CD14-positive monocyte (primary cell): ENCODE data around the gene ANGEL2. TPM values are rescaled to one million over a fixed set of nuclear protein-coding genes. Genes with fewer than 3 reads are reported as not detected.

Source experiments
- DNase-seq, 3 donors: peaks; one replicate each; pipeline ENCODE4 v3.0.0-alpha.2; 2011 to 2022
- H2AFZ ChIP-seq: 2 replicates; pipeline ENCODE4 v1.6.0; 2012; ENCODE audit warnings: mild to moderate bottlenecking, low read depth, low read length, inconsistent platforms; ENCODE audit not compliant: insufficient read depth, poor library complexity, severe bottlenecking
- H3K27ac ChIP-seq, 2 donors: 1 replicate in 1 of 2; 2 replicates in 1 of 2; pipeline ENCODE4 v1.5.1; 2012 to 2013; ENCODE audit warnings: low read length in 2 of 2, control low read depth in 1 of 2, inconsistent platforms in 1 of 2, low read depth in 1 of 2, mild to moderate bottlenecking in 1 of 2
- H3K27me3 ChIP-seq, 2 donors: one replicate each; pipeline versions ENCODE4 v1.6.0 to v1.6.1; 2011 to 2013; ENCODE audit warnings: low read length in 2 of 2; ENCODE audit not compliant: control insufficient read depth in 2 of 2, insufficient read depth in 2 of 2
- H3K36me3 ChIP-seq, 2 donors: replicated peaks in 1 of 2; 1 replicate in 1 of 2; 2 replicates in 1 of 2; pipeline versions ENCODE4 v1.5.1 to v1.6.1; 2012 to 2013; ENCODE audit warnings: low read length in 2 of 2, control low read depth in 1 of 2, inconsistent platforms in 1 of 2, mild to moderate bottlenecking in 1 of 2; ENCODE audit not compliant: insufficient read depth in 2 of 2, control insufficient read depth in 1 of 2
- H3K4me1 ChIP-seq, 2 donors: 1 replicate in 1 of 2; 2 replicates in 1 of 2; pipeline versions ENCODE4 v1.5.1 to v1.6.1; 2012 to 2013; ENCODE audit warnings: low read length in 2 of 2, control low read depth in 1 of 2, inconsistent platforms in 1 of 2, mild to moderate bottlenecking in 1 of 2, moderate library complexity in 1 of 2; ENCODE audit not compliant: insufficient read depth in 2 of 2, control insufficient read depth in 1 of 2
- H3K4me2 ChIP-seq: replicated peaks from 2 replicates; pipeline ENCODE3; 2012; ENCODE audit warnings: low read length, moderate library complexity, mild to moderate bottlenecking; ENCODE audit not compliant: poor library complexity, severe bottlenecking; ENCODE audit errors: extremely low read depth
- H3K4me3 ChIP-seq, 3 experiments: fragments of 200-600 bp in 1 of 3; sonication (generic) in 1 of 3; replicated peaks in 1 of 3; 1 replicate in 2 of 3; 2 replicates in 1 of 3; pipeline ENCODE4 v1.5.1; 2011 to 2013; ENCODE audit warnings: low read length in 3 of 3, mild to moderate bottlenecking in 3 of 3, control low read depth in 2 of 3, low read depth in 2 of 3, inconsistent platforms in 1 of 3, moderate library complexity in 1 of 3
- H3K79me2 ChIP-seq: 2 replicates; pipeline ENCODE4 v1.6.0; 2012; ENCODE audit warnings: mild to moderate bottlenecking, control low read depth, inconsistent platforms, low read length, moderate library complexity; ENCODE audit not compliant: insufficient read depth
- H3K9ac ChIP-seq: 2 replicates; pipeline ENCODE4 v1.6.0; 2017; ENCODE audit warnings: low read length, mild to moderate bottlenecking; ENCODE audit not compliant: insufficient read depth, poor library complexity, severe bottlenecking
- H3K9me3 ChIP-seq, 2 donors: replicated peaks in 1 of 2; 1 replicate in 1 of 2; 2 replicates in 1 of 2; pipeline versions ENCODE4 v1.5.1 to v1.6.1; 2012 to 2013; ENCODE audit warnings: low read length in 2 of 2, control low read depth in 1 of 2; ENCODE audit not compliant: control insufficient read depth in 1 of 2, insufficient read depth in 1 of 2
- H4K20me1 ChIP-seq: 2 replicates; pipeline ENCODE4 v1.6.0; 2012; ENCODE audit warnings: mild to moderate bottlenecking, low read length, control low read depth, moderate library complexity; ENCODE audit not compliant: insufficient read depth
- H3K27ac Mint-ChIP-seq, 7 donors: one replicate each; pipeline ENCODE4 v1.8.0; 2020; ENCODE audit warnings: mild to moderate bottlenecking in 7 of 7, mixed read lengths in 7 of 7, moderate library complexity in 6 of 7, inconsistent platforms in 2 of 7
- H3K27me3 Mint-ChIP-seq, 3 donors: one replicate each; pipeline ENCODE4 v1.8.0; 2021 to 2022; ENCODE audit warnings: low read depth in 3 of 3, mild to moderate bottlenecking in 3 of 3, mixed read lengths in 3 of 3, moderate library complexity in 3 of 3, inconsistent platforms in 1 of 3
- H3K36me3 Mint-ChIP-seq, 2 donors: one replicate each; pipeline ENCODE4 v1.8.0; 2020; ENCODE audit warnings: mixed read lengths in 2 of 2, inconsistent platforms in 1 of 2, mild to moderate bottlenecking in 1 of 2
- H3K4me1 Mint-ChIP-seq: one replicate; pipeline ENCODE4 v1.8.0; 2020; ENCODE audit warnings: mild to moderate bottlenecking, mixed read lengths
- H3K4me3 Mint-ChIP-seq, 2 donors: one replicate each; pipeline ENCODE4 v1.8.0; 2020; ENCODE audit warnings: mild to moderate bottlenecking in 2 of 2, mixed read lengths in 2 of 2, moderate library complexity in 1 of 2
- H3K9me3 Mint-ChIP-seq, 7 donors: one replicate each; pipeline ENCODE4 v1.8.0; 2020 to 2022; ENCODE audit warnings: mixed read lengths in 7 of 7, mild to moderate bottlenecking in 6 of 7, moderate library complexity in 6 of 7, inconsistent platforms in 2 of 7
- WGBS: methylation state at CpG from one replicate; pipeline ENCODE4 v1.1.5; 2013; ENCODE audit warnings: missing lambda C conversion rate; ENCODE audit not compliant: insufficient coverage; 5-methylcytosine and 5-hydroxymethylcytosine counted together
- intact Hi-C, 2 donors: fragments of 100-400 bp; cut with micrococcal nuclease; formaldehyde crosslinking; loops; one replicate each; pipeline versions ENCODE4 v1.15.0 to v1.15.1; 2023
- polyA plus RNA-seq, 3 donors: library from polyadenylated mRNA; depleted of rRNA in 1 of 3; unstranded in 2 of 3; stranded (reverse) in 1 of 3; fragments of 300-500 nt in 2 of 3; fragments of >200 nt in 1 of 3; fragmentation: Illumina TruSeq in 2 of 3; gene quantifications; 1 replicate in 2 of 3; 2 replicates in 1 of 3; pipeline ENCODE4 v1.2.3, GENCODE V29; 2012 to 2021
- TF ChIP-seq, protein P1 (sequence below): fragments of 200-600 bp; IDR thresholded peaks from one replicate; pipeline ENCODE4 v1.8.0; 2022; ENCODE audit warnings: antibody characterized with exemption, mild to moderate bottlenecking

Gene ANGEL2
- polyA plus RNA-seq, 3 donors = 17.5 to 29.0 (median 18.3) TPM

DNA sequence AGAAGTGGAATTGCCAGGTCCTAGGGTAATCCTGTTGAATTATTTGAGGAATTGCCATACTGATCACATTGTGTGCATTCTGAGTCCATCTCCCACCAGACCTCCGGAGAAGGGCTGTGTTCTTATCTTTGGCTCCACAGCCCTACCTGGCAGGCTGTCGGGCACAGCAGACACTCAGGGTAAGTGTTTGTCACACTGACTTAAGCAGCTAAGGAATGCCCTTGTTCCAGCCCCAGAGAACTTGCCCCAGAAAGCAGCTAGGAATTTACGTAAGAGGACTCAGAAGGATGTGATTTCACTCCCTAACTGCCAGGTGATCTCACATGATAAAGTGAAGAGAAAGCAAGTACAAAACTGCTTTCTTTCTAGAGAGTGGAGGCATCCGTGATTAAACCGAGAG is 44.4 kb downstream of the ANGEL2 start:
- Histone ChIP-seq H3K4me3 (no peak overlapping the region), H3K4me2 (no peak overlapping the region), H3K27ac (no peak overlapping the region), H2AFZ (no peak overlapping the region), H3K9me3 (no peaks in the 10 kb centered on the region), H3K27me3 (no peaks in the 10 kb centered on the region), H3K9ac (no peak overlapping the region), H3K36me3 (no peaks in the 10 kb centered on the region), H3K79me2 (no peaks in the 10 kb centered on the region), H3K4me1 (no peaks in the 10 kb centered on the region), H4K20me1 (no peaks in the 10 kb centered on the region)
- peaks cover 3 to 7% (median 6%) of the 10 kb centered on the region in 3 donors for H3K27me3 Mint-ChIP-seq
- WGBS = 96% methylated on average over 4 of the region's 5 CpGs
- no peak overlapping the region for H3K4me3 Mint-ChIP-seq
- no peak for DNase-seq
- no peaks in the 10 kb centered on the region for H3K36me3 Mint-ChIP-seq
- TF ChIP-seq, protein P1, sequence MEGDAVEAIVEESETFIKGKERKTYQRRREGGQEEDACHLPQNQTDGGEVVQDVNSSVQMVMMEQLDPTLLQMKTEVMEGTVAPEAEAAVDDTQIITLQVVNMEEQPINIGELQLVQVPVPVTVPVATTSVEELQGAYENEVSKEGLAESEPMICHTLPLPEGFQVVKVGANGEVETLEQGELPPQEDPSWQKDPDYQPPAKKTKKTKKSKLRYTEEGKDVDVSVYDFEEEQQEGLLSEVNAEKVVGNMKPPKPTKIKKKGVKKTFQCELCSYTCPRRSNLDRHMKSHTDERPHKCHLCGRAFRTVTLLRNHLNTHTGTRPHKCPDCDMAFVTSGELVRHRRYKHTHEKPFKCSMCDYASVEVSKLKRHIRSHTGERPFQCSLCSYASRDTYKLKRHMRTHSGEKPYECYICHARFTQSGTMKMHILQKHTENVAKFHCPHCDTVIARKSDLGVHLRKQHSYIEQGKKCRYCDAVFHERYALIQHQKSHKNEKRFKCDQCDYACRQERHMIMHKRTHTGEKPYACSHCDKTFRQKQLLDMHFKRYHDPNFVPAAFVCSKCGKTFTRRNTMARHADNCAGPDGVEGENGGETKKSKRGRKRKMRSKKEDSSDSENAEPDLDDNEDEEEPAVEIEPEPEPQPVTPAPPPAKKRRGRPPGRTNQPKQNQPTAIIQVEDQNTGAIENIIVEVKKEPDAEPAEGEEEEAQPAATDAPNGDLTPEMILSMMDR = no peak
- intact Hi-C loops = no loop called here
- H3K4me1 Mint-ChIP-seq = no peaks in the 10 kb centered on the region
- H3K9me3 Mint-ChIP-seq = no peaks in the 10 kb centered on the region
- no peak overlapping the region for H3K27ac Mint-ChIP-seq

DNA sequence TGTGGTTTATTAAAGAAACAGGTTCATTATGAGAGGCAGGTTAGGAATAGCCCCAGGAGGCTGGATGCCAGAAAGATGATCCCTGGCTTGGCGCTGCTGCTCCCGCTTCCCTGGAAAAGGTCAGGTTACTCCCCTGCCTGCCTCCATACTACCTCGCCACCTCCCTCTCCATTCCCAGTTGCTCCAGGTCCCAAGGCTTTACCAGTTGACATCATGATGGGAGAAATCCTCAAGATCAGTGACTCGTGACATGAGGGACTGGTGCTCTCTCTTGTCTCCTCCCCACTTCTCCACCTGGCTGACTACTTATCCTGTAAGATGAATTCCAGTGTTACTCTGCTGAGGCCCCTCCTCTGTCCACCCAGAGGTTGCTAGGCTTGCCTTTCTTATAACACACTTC is 45.6 kb downstream of the ANGEL2 start:
- no peak for DNase-seq
- H3K27ac Mint-ChIP-seq = no peak overlapping the region
- WGBS = 100% methylated on average over 1 of the region's 4 CpGs
- Histone ChIP-seq H3K9me3 (no peaks in the 10 kb centered on the region), H2AFZ (no peak overlapping the region), H3K79me2 (no peaks in the 10 kb centered on the region), H4K20me1 (no peaks in the 10 kb centered on the region), H3K4me3 (no peak overlapping the region), H3K27ac (no peak overlapping the region), H3K4me1 (no peaks in the 10 kb centered on the region), H3K36me3 (no peaks in the 10 kb centered on the region), H3K27me3 (no peaks in the 10 kb centered on the region), H3K4me2 (no peak overlapping the region), H3K9ac (no peak overlapping the region)
- no peaks in the 10 kb centered on the region for H3K4me1 Mint-ChIP-seq
- no peaks in the 10 kb centered on the region for H3K36me3 Mint-ChIP-seq
- peaks cover 3 to 9% (median 4%) of the 10 kb centered on the region in 3 donors for H3K27me3 Mint-ChIP-seq
- intact Hi-C loops = no loop called here
- no peak overlapping the region for H3K4me3 Mint-ChIP-seq
- H3K9me3 Mint-ChIP-seq = no peaks in the 10 kb centered on the region
- TF ChIP-seq, protein P1 = no peak
